Measurements from ENCODE around the gene PPP4R3C.
"Not testable (repeated sequence)": the region's sequence is repeated elsewhere in the genome, so short reads cannot be mapped to it uniquely, and the experiment has no call there.

PPP4R3C gene

GRCh38 chrX:27463187-27463586, at the start of gene PPP4R3C:
TSS of gene PPP4R3C (minus strand) at chrX:27463341. CDS start at chrX:27463296, 45 bp downstream.
- DNase-seq (ENCODE audit: low read depth in 1 of 2, low spot score in 1 of 2): no peak

GRCh38 chrX:27491397-27491796, 28.3 kb upstream of the PPP4R3C start:
- DNase-seq (ENCODE audit: low read depth in 1 of 2, low spot score in 1 of 2): no peak

- DNase-seq (ENCODE audit: low read depth in 1 of 2, low spot score in 1 of 2): no peak
These were observed 2.9 kb upstream of the PPP4R3C start for GRCh38 chrX:27466051-27466450.

- DNase-seq (ENCODE audit: low read depth in 1 of 2, low spot score in 1 of 2): no peak
These were observed 1.9 kb upstream of the PPP4R3C start for GRCh38 chrX:27465036-27465435.

GRCh38 chrX:27459129-27459528, 4.0 kb downstream of the PPP4R3C start:
- DNase-seq (ENCODE audit: low read depth in 1 of 2, low spot score in 1 of 2): not testable (repeated sequence)

- DNase-seq (ENCODE audit: low read depth in 1 of 2, low spot score in 1 of 2): not testable (repeated sequence)
These were observed 4.6 kb downstream of the PPP4R3C start for GRCh38 chrX:27458544-27458943.

- no peak for DNase-seq (ENCODE audit: low read depth in 1 of 2, low spot score in 1 of 2)
These were observed 11.8 kb downstream of the PPP4R3C start for GRCh38 chrX:27451324-27451723.

GRCh38 chrX:27446423-27446822, 16.7 kb downstream of the PPP4R3C start:
- no peak for DNase-seq (ENCODE audit: low read depth in 1 of 2, low spot score in 1 of 2)

- no peak for DNase-seq (ENCODE audit: low read depth in 1 of 2, low spot score in 1 of 2)
These were observed 17.7 kb downstream of the PPP4R3C start for GRCh38 chrX:27445438-27445837.

- DNase-seq (ENCODE audit: low read depth in 1 of 2, low spot score in 1 of 2): no peak
These were observed 18.8 kb downstream of the PPP4R3C start for GRCh38 chrX:27444093-27444908.

GRCh38 chrX:27442392-27442791, 20.7 kb downstream of the PPP4R3C start:
- not testable (repeated sequence) for DNase-seq (ENCODE audit: low read depth in 1 of 2, low spot score in 1 of 2)

GRCh38 chrX:27439771-27440170, 23.4 kb downstream of the PPP4R3C start:
- no peak for DNase-seq (ENCODE audit: low read depth in 1 of 2, low spot score in 1 of 2)

GRCh38 chrX:27438937-27439336, 24.2 kb downstream of the PPP4R3C start:
- no peak for DNase-seq (ENCODE audit: low read depth in 1 of 2, low spot score in 1 of 2)

GRCh38 chrX:27435031-27435430, 28.1 kb downstream of the PPP4R3C start:
- DNase-seq (ENCODE audit: low read depth in 1 of 2, low spot score in 1 of 2): no peak

Measured in activated CD4-positive, alpha-beta T cell treated with anti-CD3 and anti-CD28 coated beads, Interleukin-2, amount 50 U/mL, for 24 hours (primary cell).